Transverse colon (tissue), 4 donors: ENCODE data around the gene CFAP46.

Experiments used
- EP300 ChIP-seq: sonication (generic); formaldehyde crosslinking; IDR thresholded peaks from one replicate; pipeline ENCODE4 v1.6.1; 2017; ENCODE audit warnings: antibody characterized with exemption, low read depth
- POLR2A ChIP-seq: fragments of 450-650 bp; IDR thresholded peaks from one replicate; pipeline ENCODE4 v1.6.1; 2016; ENCODE audit warnings: antibody characterized with exemption, mild to moderate bottlenecking, moderate library complexity
- POLR2AphosphoS5 ChIP-seq, 3 donors: sonication (generic); formaldehyde crosslinking; IDR thresholded peaks; one replicate each; pipeline ENCODE4 v1.6.1; 2016; ENCODE audit warnings: antibody characterized with exemption in 3 of 3
- TF ChIP-seq, protein P1 (sequence below), 5 experiments: fragments of 200-600 bp in 3 of 5; fragments of 450-650 bp in 2 of 5; sonication (generic) in 3 of 5; IDR thresholded peaks; 1 replicate in 2 of 5; 2 replicates in 3 of 5; pipeline ENCODE4 v1.5.1; 2016 to 2017; ENCODE audit warnings: antibody characterized with exemption in 5 of 5, inconsistent platforms in 3 of 5, mild to moderate bottlenecking in 2 of 5, moderate library complexity in 1 of 5

DNA sequence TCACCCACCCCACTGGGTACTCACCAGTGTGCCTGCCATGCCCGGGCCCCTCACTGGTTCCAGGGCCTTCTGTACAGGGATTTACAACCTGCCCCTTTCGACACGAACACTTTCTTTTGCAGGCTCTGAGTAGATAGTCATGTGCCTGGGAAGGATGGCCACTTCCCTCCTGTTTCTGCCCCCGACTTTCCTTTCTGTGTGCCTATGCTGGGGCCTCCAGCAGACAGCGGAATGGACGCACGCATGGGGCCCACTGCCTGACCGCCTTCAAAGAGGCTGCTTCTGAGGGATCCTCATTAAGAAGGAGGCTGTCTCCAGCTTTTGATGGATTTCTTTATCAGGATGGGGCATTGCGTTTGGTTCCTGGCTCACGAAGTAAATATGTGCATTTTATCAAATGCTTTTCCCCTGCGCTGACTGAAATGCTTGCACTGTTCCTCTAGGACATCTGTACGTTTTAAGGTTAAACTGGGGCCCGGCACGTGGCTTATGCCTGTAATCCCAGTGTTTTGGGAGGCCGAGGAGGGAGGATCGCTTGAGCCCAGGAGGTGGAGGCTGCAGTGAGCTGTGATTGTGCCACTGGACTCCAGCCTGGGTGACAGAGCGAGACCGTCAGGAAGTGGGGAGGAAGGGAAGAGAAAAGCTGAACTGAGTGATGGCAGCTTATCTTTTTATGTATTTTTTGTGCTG, 127.1 kb downstream of the CFAP46 start:
- TF ChIP-seq, protein P1, sequence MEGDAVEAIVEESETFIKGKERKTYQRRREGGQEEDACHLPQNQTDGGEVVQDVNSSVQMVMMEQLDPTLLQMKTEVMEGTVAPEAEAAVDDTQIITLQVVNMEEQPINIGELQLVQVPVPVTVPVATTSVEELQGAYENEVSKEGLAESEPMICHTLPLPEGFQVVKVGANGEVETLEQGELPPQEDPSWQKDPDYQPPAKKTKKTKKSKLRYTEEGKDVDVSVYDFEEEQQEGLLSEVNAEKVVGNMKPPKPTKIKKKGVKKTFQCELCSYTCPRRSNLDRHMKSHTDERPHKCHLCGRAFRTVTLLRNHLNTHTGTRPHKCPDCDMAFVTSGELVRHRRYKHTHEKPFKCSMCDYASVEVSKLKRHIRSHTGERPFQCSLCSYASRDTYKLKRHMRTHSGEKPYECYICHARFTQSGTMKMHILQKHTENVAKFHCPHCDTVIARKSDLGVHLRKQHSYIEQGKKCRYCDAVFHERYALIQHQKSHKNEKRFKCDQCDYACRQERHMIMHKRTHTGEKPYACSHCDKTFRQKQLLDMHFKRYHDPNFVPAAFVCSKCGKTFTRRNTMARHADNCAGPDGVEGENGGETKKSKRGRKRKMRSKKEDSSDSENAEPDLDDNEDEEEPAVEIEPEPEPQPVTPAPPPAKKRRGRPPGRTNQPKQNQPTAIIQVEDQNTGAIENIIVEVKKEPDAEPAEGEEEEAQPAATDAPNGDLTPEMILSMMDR (IDR thresholded peaks at IDR 0.05): no peak
- TF ChIP-seq POLR2A (no peak), EP300 (no peak), POLR2AphosphoS5 (IDR thresholded peaks at IDR 0.05) (no peak)
